HG03469 (cell line): ENCODE measurements around the gene AHNAK2.

Experiments used
- ATAC-seq: cut with Tn5 transposase; IDR thresholded peaks from one replicate; pipeline ENCODE4 v1.9.1; 2021; ENCODE audit warnings: mild to moderate bottlenecking, moderate library complexity, moderate number of reproducible peaks; ENCODE audit not compliant: unreplicated experiment

Gene AHNAK2

DNA sequence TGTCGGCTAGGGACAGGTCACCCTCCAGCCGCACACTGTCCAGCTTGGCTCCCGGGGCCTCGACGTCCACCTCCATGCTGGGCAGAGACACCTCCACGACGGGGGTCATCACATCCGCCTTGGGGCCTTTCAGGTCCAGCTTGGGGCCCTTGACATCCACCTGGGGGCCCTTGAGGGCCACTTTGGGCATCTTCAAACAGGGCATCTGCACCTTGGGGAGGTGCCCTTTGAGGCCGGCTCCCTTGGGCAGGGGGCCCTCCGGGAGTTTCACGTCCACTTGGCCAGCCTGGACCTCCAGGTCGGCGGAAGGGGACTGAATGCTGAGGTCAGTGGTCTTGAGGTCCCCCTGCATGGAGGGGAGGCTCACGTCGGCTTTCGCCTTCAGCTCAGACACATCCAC is 35.6 kb downstream of the AHNAK2 start:
- ATAC-seq, result no peak

DNA sequence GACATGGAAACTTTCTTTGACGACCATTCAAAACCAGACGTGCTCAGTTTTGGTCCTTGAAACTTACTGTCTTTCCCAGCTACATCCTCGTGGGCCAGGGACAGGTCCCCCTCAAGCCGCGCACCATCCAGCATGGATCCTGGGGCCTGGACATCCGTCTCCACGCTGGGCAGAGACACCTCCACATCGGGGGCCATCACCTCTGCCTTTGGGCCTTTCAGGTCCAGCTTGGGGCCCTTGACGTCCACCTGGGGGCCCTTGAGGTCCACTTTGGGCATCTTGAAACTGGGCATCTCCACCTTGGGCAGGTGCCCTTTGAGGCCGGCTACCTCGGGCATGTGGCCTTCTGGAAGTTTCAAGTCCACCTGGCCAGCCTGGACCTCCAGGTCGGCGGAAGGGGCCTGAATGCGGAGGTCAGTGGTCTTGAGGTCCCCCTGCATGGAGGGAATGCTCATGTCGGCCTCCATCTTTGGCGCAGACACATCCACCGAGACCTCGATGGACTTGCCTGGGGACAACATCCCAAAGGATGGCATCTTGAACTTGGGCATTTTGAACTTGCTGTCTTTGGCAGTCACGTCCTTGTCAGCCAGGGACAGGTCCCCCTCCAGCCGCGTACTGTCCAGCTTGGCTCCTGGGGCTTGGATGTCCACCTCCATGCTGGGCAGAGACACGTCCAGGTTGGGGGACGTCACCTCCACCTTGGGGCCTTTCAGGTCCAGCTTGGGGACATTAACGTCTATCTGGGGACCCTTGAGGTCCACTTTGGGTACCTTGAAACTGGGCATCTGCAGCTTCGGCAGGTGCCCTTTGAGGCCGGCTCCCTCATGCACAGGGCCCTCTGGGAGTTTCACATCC is 36.4 kb downstream of the AHNAK2 start:
- no peak for ATAC-seq

DNA sequence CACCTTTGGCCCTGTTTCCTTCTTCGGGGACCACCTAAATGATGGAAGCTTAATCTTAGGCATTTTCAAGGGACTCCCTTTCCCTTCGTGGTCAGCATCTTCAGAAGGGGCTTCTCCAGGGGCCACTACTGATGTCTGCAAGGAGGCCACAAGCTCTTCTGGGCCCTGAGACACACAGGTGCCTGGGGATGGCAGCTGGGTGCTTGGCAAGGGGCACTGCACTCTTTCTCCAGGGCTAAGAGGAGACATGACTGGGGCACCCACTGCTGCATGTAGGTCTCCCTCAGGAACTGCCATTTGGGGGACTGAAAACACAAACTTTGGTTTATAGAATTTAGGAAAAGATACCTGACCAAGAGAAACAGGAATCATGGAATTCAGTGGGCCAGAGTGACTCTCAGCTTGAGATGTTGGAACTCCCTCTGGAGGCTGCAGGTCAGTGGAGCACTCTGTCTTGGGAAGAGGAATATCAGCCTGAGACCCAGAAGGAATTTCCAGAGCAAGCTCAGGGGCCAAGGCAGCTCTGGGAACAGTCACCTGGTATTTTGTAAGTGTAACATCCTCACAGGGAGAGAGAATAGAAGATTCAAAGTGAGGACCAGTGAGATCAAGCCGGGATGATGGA is 37.5 kb downstream of the AHNAK2 start:
- no peak for ATAC-seq

DNA sequence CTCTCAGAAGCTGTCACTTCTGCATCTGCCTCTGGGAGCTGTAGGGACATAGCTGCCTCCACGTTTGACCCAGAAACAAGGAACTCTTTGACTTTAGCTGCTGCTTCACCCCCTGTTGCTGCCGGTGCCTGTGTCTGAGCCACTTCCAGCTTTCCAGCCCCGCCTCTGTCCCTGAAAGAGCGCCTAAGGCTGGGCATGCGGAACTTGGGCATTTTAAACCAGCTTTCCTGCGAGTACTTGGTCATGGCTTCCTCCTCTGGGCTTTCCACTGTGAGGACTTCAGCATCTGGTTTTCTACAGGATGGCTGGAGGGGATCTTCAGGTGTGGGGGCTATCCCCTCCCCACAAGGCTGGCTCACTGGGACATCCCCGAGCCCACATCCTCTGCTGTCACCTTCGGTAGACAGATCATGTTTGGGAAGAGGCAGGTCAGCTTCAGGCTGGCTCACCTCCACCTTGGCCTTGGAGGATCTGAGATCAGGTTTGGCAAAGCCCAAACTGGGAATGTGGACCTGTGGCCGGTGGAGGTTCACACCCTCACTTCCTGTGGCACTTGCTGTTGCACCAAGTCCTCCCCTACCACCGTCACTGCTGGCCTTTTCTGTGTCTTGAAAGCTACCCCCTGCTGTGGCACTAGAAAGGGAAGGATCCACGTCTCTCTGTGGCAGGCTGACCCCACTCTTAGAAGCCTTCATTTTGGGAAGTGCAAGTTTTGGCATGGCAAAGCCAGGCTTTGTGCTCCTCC is 38.3 kb downstream of the AHNAK2 start:
- no peak for ATAC-seq

DNA sequence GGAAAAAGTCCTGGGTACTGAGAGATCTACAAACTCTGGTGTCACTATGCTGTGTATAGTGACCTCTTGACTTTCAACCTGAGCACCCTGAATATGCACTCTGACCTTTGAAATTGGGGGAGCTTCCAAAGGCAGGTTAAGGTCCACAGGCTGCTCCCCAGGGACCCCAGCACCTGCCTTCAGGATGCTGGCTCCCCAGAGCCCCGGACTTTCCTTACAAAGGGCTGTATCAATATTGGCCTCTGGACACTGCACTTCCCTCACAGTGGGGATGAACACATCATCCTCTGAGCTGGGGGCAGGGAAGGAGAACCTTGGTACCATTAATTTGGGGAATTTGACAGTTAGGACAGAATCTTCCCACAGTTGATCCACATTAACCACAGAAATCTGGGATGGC is 39.2 kb downstream of the AHNAK2 start:
- ATAC-seq, result no peak

DNA sequence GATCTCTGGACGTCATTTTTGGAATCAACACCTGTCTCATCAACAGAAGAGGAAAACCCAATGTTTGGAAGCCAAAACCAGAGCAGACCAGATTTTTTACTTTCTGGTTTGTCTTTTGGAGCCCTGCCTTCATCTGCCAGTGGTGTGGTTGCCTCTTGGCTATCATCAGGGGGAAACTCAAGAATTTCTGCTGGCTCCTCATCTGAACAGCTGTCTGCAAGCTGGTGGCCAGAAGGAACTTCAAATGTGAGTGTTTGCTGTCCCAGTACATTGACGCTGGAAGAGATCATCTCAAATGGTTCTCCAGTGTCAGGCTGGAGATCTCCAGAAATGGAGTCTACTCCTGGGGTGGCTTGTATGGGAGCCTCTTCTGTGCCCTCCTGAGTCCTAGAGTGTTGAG is 39.7 kb downstream of the AHNAK2 start:
- no peak for ATAC-seq

DNA sequence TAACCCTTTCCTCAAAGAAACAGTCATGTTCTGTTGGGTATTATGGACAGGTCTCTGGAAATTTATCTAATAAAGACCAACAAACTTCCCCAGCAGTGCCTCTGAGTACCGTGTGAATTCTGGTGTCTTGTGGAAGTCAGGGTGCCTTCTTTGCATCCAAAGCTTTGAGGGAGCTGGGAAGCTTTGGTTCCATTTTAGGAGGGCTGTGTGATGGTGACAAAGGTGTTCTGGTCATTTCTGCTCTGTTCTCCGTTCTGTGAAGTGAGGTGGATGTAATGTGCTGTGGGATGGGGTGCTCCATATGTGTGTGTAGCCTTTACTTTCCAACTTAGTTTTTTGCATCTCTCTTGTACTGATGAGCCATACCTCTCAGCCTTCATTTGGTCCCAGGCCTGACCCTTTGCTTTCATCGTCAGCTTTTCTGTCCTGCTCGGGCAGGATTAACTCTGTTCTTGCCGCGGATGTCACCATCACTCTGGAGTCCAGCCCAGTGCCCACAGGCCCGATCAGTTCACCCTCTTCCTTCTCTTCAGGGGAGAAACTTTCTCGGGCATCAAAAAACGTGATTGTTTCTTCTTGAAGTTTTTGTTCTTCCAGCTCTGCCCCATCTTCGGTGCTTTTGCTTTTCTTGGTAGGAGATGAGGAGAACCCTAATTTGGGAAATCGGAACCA is 40.3 kb downstream of the AHNAK2 start:
- ATAC-seq, result no peak

DNA sequence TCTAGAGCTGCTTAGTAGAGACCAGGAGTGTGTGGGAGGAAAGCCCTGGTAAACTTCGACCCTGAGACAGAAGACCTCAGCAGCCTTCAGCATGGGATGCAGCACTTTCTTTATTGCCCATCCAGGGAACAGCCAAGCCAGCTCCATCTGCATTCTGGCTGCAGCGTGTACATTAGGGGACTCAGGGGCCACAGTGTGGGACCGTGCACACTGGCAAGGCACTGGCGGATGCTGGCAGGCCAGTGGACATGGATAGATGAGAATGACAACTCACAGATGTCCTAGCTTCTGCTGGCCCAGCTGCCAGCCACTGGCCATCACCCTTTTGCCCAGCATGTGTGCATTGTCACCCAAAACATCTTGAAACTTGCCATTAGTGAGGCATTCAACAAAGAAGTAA is 41.0 kb downstream of the AHNAK2 start:
- ATAC-seq, result no peak

DNA sequence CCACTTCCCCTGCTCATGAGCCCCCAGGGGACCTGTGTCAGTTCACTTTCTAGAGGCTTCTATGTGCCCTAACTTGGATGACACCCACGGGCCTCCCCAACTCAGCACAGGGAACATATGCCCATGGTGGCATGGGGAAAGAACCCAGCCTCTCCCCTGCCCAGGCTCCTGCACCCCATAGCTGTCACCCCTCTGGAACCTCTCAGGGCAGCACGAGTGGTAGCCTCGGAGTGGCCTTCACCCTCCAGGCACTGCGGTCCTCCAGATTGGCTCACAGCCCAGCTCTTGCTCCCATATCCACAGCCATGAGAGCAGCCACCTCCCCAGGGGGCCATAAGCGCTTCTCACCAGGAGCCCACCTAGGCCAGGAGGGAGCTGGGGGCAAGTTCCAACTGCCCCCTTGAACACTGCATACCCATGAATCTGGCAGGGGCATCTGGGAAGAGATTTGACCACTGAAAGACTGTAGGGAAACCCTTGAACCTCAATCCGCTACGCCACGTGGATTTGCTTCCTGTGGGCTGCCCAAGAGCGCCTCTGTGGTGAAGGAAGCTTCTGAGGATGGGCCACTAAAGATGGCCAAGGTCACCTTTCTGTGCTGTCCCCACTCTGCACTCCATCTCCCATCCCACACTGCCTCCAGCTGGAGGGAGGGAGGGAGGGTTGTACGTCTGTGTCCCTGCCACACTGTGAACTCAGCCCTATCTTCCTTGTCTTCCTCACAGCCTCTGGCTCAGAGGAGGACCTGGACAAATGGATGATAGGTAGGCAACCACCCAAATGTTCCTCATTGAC is 41.6 kb downstream of the AHNAK2 start:
- no peak for ATAC-seq

DNA sequence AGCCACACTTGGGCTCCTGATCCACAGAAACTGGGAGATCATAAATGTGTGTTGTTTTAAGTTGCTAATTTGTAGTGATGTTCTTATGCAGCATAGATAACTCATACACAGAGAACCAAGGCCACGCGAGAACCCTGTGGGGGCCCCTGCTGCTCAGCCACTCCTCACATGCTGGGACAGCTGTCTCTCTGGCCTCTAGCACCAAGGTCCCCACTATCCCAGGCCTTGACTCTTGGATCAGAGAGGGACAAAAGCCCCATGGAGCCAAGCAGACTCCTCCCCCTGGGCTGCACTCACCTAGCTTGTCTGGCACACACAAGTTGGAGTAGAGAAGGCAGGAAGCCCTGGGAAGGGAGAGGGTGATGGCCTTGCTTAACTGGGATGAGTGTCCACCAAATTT is 42.2 kb downstream of the AHNAK2 start:
- ATAC-seq, result no peak

DNA sequence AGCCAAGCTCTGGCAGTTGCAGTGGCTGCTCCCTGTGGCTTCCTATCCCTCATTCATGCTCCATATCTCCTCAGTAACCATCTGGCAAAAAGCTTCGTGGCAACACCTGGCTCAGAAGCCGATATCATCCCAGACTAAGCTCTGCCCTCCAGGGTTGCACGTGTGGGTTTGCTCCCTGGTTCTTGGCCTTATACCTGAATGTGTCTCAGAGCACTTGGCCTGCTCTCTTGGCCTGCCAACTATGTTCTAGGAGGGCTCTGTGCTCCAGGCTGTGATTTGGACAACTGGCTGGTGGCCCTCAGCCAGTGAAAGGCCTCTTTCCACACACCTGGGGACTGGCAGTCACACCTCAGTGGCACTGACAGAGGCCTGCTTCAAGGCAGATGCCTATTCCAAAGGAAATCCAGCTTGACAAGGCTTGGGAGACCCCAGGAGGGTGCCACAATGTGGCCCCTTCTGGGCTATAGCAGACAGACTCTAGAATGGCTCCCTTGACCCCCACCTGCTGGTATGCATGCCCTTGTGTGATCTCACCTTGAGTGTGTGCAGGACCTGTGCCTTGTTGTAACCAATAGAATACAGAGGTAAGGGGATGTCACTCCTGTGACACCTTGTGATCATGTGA is 43.0 kb downstream of the AHNAK2 start:
- no peak for ATAC-seq

DNA sequence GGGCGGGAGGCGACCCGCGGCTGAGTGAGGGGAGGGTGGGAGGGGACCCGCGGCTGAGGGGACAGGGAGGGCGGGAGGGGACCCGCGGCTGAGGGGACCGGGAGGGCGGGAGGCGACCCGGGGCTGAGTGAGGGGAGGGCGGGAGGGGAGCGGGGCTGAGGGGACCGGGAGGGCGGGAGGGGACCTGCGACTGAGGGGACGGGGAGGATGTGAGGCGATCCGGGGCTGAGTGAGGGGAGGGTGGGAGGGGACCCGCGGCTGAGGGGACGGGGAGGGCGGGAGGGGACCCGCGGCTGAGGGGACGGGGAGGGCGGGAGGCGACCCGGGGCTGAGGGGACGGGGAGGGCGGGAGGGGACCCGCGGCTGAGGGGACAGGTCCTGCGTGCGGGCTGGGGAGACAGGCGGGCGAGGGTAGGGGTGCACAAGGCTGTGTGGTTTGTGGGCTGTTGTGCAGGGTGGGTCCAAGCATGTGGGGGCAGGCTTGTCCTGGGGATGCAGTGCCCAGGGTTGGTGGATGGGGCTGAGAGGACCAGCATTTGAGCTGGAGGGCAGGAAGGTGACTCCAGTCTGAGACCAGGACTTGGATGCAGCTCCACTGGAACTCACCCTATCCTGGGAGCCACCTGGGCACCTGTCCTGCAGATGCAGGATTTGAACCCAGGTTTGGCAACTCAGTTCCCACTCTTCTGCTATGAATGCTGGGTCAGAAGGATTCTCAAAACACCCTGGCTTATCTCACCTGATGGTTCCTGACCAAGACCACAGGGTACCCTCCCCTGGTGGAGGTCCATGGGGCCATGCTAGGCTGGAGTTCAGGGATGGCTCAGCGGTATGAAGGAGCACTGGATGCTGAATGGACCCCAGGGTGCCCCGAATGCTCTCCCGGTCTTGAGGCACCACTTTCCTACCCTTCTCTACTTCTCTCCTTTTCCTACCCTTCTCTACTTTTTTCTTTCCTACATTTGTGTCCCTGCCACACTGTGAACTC is 44.1 kb downstream of the AHNAK2 start:
- ATAC-seq, result no peak

DNA sequence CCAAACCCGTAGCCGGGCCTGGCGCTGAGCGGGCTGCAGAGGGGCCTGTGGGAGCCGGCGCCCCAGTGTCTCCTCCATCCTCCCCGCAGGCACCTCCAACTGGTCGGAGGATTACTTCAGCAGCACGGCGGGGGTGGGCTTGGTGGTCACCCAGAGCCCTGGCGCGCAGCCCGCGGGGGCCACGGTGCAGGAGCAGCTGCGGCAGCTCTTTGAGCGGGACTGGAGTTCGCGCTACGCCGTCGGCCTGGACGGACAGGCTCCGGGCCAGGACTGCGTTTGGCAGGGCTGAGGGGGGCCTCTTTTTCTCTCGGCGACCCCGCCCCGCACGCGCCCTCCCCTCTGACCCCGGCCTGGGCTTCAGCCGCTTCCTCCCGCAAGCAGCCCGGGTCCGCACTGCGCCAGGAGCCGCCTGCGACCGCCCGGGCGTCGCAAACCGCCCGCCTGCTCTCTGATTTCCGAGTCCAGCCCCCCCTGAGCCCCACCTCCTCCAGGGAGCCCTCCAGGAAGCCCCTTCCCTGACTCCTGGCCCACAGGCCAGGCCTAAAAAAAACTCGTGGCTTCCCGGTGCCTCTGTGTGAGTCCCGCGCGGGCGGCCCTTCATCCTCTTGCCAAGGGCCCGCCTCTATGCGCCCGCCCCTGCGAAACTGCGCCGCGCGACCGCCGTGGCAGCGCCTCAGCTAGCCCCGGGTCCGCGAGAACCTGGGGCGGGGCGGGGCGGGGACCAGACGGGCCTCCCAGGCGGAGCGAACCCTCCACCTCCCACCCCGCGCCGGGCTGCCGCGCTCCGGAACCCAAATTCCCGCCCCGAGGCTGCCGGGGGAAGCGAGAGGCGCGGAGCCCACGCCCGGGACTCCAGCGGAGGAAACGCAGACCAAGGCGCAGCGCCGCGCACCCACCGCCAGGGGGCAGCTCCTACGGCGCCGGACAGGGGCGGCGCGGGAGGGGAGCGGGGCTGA is 45.2 kb downstream of the AHNAK2 start:
- ATAC-seq, result no peak

DNA sequence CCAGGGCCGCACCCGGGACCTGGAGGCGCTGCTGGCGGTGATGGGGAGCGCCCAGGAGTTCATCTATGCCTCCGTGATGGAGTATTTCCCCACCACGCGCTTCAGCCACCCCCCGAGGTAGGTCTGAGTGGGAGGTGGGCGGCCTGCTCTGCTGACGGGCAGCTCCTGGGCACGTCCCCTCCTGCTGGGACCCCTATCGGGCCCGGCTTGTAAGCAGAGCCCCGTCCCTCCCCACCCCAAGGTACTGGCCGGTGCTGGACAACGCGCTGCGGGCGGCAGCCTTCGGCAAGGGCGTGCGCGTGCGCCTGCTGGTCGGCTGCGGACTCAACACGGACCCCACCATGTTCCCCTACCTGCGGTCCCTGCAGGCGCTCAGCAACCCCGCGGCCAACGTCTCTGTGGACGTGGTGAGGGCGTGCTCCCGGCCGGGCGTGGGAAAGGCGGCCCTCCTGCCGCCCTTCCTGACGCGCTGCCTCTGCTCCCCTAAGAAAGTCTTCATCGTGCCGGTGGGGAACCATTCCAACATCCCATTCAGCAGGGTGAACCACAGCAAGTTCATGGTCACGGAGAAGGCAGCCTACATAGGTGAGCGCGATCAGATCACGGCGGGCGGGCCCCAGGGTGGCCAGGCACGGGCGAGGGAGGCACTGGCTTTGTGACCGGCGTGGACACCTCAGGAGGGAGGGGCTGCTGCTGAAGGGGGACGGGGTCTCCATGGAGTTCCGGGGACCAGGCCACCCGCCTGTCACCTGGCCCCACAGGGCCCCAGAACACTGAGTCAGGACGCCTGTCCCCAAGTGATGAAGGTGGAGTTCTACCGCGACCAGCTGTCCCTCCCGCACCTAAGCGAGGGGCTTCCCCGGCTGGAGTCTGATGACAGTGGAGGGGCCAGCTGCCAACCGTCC is 46.2 kb downstream of the AHNAK2 start:
- no peak for ATAC-seq

DNA sequence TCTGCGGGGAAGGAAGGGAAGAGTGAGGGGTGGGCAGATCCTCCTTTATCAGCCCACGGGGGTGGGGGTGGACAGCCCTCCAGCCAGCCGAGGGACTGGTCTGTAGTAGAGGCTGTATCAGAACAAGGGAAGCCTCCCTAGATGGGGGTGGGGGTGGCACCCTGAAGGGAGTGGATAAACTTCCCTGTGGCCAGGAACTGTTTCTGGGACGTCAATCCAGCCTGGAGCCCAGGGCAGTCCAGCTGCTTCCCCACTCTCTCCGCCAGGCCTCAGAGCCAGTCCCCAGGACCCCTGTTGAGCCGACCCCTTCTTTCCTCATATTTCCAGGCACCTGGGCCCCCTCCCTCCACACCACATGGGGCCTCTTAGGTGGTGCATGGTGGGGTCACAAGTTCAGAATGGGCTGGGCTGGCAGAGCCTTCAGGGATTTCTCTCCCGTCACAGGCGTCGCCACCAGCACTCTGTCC is 46.8 kb downstream of the AHNAK2 start:
- ATAC-seq, result no peak

DNA sequence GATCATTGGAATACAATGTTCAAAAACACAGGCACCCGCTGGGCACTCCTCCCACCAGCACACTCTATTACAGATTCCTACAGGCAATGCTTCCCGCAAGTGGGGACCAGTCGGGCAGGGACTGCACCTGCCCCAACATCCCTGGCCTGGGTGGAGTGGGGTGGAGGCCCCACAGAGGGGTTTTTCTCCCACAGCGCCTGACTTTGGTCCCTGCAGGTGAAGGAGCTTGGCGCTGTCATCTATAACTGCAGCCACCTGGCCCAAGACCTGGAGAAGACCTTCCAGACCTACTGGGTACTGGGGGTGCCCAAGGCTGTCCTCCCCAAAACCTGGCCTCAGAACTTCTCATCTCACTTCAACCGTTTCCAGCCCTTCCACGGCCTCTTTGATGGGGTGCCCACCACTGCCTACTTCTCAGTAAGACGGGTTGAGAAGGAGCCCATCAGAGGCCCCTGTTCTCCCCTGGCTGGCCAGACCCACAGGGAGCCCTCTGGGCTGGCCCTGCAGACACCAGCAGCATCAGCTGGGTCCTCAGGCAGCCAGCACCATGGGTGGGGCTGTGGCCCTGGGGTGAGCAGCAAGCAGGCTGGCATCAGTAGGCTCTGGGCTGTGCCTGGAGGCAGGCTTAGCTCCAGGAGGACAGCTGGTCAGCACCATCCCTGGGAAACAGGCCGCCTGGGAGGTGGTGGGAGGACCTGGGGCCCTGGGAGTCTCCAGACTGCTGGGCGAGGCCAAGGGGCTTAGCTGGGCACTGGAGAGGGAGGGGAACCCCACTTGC is 47.5 kb downstream of the AHNAK2 start:
- no peak for ATAC-seq
